ENCODE results near the gene SSX2IP.

- TF ChIP-seq CTCF (conservative IDR thresholded peaks at IDR 0.05) (no peak), EZH2 (IDR thresholded peaks at IDR 0.05; ENCODE audit: low read depth) (no peak)
Observed at GRCh38 chr1:84674021-84674420, 16.2 kb downstream of the SSX2IP start.

All from PC-9 (cell line).